Right ventricle myocardium superior (tissue), 1 donor: ENCODE data around the gene SRRM3. TPM values are rescaled to one million over a fixed set of nuclear protein-coding genes. Genes with fewer than 3 reads are reported as not detected.
"Not testable (repeated sequence)": the region's sequence is repeated elsewhere in the genome, so short reads cannot be mapped to it uniquely, and the experiment has no call there.

Experiments used
- ATAC-seq: fragments of 200-7000 bp; cut with Tn5 transposase; one replicate; pipeline ENCODE4 v1.9.1; 2020; ENCODE audit warnings: mild to moderate bottlenecking; ENCODE audit not compliant: poor library complexity
- DNase-seq: peaks from one replicate; pipeline ENCODE4 v3.0.0-alpha.2; 2020
- intact Hi-C: fragments of 100-400 bp; cut with DNase I; formaldehyde crosslinking; loops from one replicate; pipeline ENCODE4 v1.11.2; 2022
- total RNA-seq: library from RNA; stranded (reverse); fragmentation: NEBNext Ultra II Directional; extraction: Animal tissue kit (Norgen Biotek cat#: 25700); gene quantifications from one replicate; pipeline ENCODE4 v1.2.1, GENCODE V29; 2021
- donor health status: DM: no; HTN: yes; CAD: no; lungs with severe emphysema.

SRRM3 gene
- total RNA-seq, 1 donor from 2014 or later, result 16.3 TPM

DNA sequence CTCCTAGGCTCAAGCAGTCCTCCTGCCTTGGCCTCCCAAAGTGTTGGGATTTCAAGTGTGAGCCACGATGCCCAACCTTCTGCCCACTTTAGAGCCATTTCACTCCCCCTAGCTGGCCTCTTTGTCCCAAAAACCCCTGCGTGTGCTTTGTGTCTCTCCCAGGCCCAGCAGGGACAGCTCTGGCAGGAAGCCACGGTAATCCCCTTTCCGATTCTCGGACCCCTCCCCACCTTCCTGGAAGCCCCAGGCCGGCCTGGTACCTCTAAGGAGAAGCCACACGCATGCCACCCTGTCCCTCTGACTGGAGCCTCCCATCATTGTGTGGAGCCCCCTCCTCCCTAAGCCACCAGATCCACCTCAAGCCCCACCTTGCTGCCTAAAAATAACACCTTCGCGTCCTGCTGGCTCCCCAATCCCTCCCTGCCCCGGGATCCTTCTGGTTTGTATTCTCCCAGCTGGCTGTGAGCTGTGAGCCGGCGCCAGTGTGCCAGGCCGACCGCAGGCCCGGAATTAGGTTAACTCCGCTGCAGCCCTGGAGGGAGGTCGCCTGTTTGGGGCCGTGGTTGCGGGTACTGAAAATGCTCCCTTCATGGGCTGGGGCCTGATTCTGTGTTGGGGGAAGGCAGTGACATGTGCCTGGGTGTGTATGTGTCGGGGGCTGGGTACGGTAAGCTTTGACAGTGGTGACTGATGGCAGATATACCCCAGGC, 16.4 kb upstream of the SRRM3 start:
- no peak for DNase-seq
- intact Hi-C loops, result loop anchor here (10.0 kb wide), 1 partner anchor 79 kb away; no protein-coding TSS in a partner anchor
- no peak for ATAC-seq

DNA sequence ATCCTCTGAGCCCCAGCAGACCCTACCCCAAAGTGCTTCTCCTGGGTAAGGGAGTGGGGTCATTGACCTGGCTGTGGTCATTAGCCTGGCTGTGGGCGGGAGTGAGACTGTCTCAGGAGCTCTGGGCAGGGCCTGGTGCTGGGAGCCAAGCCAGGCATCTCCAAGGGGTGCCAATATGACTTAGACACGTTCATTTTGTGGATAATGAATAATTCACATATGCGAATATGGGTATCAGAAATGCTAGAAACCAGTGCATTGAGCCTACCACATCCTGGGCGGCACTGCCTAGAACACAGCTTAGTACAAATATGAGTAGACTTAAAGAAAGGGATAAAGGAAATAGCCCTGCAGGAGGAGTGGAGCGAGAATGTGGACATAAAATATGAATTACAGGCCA, 14.4 kb upstream of the SRRM3 start:
- ATAC-seq, result no peak
- no peak for DNase-seq
- intact Hi-C loops, result loop anchor here (10.0 kb wide), 1 partner anchor 78 kb away; no protein-coding TSS in a partner anchor

DNA sequence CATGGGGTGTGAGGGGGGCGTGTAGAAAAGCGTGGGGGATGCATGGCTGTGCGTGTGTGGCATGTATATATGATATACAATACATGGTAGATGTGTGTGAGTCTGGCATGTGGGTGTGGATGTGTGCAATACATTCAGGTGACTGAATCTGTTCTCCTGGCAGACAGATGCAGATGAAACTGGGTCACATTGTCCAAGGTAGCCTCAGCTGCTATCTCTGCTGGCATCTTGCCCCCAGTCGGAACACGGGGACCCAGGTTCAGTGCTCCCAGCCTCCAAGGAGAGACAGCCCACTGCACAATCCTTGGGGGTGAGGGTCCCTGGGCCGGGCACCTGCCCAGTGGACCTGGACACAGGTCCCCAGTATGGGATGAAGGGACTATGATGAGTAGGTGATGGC, 12.4 kb upstream of the SRRM3 start:
- intact Hi-C loops, result loop anchor here (10.0 kb wide), 1 partner anchor 76 kb away; no protein-coding TSS in a partner anchor
- ATAC-seq (no peak), DNase-seq (no peak)

DNA sequence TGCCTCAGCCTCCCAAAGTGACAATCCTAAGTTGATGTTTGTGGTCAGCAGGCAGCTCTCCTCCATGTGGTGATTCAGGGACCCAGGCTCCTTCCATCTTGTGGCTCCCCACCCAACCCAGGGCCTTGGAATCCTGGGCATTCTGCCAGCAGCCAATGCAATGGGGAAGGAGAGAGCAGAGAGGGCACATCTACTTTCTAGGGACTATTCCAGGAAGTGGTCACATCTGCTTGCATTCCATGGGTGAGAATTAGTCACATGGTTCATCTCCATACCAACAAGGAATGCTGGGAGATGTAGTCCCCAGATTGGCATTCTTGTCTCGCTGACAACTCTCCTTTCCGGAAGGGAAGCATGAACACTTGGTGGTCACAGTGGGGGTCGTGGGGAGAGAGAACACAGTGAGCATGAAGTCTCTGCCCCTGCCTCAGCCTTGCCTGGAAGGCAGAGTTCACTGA, 9.9 kb upstream of the SRRM3 start:
- ATAC-seq (no peak), DNase-seq (no peak)
- intact Hi-C loops, result no loop called here

GRCh38 chr7:76193466-76193865, 8.2 kb upstream of the SRRM3 start:
- DNase-seq (no peak), ATAC-seq (no peak)
- intact Hi-C loops, result no loop called here

- DNase-seq (no peak), ATAC-seq (no peak)
- intact Hi-C loops, result no loop called here
Measured at GRCh38 chr7:76193883-76194282, 7.8 kb upstream of the SRRM3 start.

GRCh38 chr7:76196786-76197185, 4.9 kb upstream of the SRRM3 start:
- intact Hi-C loops, result no loop called here
- DNase-seq (no peak), ATAC-seq (no peak)

DNA sequence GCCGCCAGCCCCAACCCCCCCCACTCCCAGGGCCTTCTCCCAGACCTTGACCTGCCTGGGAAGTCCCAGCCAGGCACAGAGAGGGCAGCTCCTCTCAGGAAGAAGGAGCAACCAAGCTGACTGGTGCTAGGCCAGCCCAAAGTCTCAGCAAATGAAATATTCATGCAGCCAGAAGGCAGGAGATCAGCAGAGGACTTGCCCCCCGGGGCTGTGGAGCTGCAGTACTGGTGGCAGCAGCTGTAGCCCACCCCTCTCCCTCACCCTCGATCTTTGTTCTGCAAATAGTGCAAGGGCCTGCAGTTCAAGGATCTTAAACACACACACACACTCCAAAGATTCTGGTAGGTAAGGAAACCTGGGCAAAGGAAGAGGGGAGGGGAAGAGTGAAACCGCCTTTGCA, 3.5 kb upstream of the SRRM3 start:
- intact Hi-C loops, result no loop called here
- ATAC-seq (no peak), DNase-seq (no peak)

GRCh38 chr7:76202666-76203030, 952 bp downstream of the SRRM3 start:
- DNase-seq, result no peak
- intact Hi-C loops, result no loop called here
- ATAC-seq, result no peak

GRCh38 chr7:76204147-76204546, 2.5 kb downstream of the SRRM3 start:
- DNase-seq, result no peak
- intact Hi-C loops, result no loop called here
- ATAC-seq, result no peak

- intact Hi-C loops, result no loop called here
- ATAC-seq (no peak), DNase-seq (no peak)
Measured at GRCh38 chr7:76206633-76207032, 4.9 kb downstream of the SRRM3 start.

- ATAC-seq, result no peak
- DNase-seq, result no peak
- intact Hi-C loops, result no loop called here
Measured at GRCh38 chr7:76209310-76209709, 7.6 kb downstream of the SRRM3 start.

GRCh38 chr7:76211216-76211615, 9.5 kb downstream of the SRRM3 start:
- DNase-seq (no peak), ATAC-seq (no peak)
- intact Hi-C loops, result no loop called here

GRCh38 chr7:76215349-76215748, 13.7 kb downstream of the SRRM3 start:
- DNase-seq, intact Hi-C loops, ATAC-seq: not testable (repeated sequence)

DNA sequence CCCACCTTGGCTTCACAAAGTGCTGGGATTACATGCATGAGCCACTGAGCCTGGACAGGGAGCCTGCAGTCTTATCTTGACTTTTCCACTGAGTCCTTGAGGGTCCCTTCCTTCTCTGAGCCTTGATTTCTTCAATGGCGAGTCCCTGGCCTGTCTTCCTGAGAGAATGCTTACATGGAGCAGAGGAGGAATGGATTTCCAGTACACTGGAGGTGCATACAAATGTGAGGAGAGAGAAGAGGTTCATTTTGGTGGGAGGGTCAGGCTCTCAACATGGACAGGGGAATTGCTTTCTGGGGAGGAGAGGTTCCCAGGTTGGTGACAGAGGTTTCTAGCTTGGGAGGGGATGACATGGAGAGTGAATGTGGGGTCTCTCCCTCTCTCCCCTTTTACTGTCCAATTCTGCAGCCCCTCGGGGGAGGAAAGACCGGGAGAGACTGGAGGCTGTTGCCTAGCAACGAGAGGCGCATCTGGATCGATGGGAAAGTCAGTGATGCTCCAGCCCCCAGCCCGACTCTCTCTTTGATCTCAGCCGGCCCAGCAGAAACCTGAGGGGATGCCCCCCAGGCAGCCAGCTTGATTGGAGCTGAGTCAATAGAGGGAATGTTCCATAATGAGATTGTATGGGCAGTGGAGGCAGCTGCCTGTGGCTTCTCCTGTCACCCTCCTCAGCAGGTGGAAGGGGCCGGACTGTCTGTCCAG, 14.8 kb downstream of the SRRM3 start:
- no peak for ATAC-seq
- intact Hi-C loops, result no loop called here
- DNase-seq, result no peak

GRCh38 chr7:76217942-76218566, 16.4 kb downstream of the SRRM3 start:
- DNase-seq, result no peak
- no peak for ATAC-seq
- intact Hi-C loops, result no loop called here

GRCh38 chr7:76220185-76221057, 18.7 kb downstream of the SRRM3 start:
- ATAC-seq, result no peak
- DNase-seq, result no peak
- intact Hi-C loops, result no loop called here

DNA sequence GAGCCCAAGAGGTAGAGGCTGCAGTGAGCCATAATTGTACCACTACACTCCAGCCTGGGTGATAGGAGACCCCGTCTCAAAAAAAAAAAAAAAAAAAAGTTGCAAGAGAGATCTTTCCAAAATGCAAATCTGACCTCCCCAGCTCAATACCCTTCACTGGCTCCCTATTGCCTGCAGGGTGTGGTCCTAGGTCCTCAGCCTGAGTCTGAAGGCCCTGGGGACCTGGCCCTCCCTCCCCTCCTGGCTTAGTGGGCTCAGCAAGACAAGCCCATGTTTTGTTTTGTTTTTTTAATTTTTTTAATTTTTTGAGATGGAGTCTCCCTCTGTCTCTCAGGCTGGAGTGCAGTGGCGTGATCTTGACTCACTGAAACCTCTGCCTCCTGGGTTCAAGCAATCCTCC, 20.6 kb downstream of the SRRM3 start:
- no peak for ATAC-seq

GRCh38 chr7:76222839-76223238, 21.1 kb downstream of the SRRM3 start:
- no peak for ATAC-seq
- intact Hi-C loops, result no loop called here
- DNase-seq, result no peak

More for the DNA sequence above, 20.6 kb downstream of the SRRM3 start:
- intact Hi-C loops, result no loop called here
- DNase-seq, result no peak
